NCI-H510A (cell line): Measurements from ENCODE around the gene HOXC5.
"Not testable (repeated sequence)": the region's sequence is repeated elsewhere in the genome, so short reads cannot be mapped to it uniquely, and the experiment has no call there.

ENCODE experiments used
- DNase-seq: peaks from one replicate; lab custom pipeline; 2025; lab: John Stamatoyannopoulos, UW

HOXC5 gene

DNA sequence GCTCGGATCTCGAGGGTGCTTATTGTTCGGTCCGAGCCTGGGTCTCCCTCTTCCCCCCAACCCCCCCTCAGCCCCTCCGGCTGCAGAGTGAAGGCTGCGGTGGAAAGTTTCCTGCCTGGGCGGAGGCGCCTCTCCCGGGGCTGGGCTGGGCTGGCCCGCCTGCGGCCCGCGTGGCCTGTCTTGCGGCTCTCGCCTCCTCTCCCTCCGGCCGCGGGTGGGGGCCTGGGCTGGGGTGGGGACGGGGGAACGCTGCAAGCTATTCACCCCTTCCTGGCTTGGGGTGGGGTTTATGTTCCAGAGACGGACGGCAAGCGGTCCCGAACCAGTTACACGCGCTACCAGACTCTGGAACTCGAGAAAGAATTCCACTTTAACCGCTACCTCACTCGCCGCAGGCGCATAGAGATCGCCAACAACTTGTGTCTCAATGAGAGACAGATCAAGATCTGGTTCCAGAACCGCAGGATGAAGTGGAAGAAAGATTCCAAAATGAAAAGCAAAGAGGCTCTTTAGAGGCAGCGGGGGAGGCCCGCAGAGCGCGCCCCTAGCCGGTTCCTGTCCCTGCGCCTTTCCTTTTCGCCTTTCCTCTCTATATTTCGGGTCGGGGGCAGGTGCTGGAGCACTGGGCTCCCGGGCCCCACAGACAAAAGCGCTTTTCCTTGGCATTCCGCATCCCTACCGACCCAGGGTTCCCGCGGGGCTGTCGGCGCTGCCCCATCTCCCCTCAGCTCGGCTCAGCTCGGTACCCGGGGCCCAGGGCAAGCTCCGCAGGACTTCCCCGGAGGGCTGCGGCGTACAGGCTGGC, 1.3 kb downstream of the HOXC5 start:
- no peak for DNase-seq

DNA sequence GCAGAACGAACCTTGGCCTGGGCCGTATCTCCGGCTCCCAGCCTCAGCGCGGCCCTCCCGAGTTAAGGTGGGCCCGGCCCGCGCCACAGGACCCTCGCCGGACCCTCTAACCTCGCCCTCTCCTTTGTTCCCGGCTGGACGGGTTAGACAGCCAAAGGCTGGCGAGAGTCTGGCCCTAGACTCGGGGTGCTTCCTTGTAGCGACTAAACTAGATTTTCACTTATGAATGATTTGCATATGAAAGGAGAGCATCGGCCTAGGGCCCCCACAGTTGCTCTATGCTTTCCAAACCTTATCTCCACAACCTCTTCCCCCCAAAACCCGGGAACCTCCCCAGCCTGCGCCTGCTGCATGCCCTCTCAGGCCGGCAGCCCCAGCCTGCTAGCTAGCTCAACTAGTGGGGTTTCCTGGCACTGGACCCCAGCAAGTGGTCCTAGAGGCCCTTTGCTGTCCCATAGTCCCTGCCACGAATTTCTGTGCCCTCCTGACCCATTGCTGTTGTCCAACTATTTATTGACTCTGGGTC, 2.0 kb downstream of the HOXC5 start:
- DNase-seq = no peak

DNA sequence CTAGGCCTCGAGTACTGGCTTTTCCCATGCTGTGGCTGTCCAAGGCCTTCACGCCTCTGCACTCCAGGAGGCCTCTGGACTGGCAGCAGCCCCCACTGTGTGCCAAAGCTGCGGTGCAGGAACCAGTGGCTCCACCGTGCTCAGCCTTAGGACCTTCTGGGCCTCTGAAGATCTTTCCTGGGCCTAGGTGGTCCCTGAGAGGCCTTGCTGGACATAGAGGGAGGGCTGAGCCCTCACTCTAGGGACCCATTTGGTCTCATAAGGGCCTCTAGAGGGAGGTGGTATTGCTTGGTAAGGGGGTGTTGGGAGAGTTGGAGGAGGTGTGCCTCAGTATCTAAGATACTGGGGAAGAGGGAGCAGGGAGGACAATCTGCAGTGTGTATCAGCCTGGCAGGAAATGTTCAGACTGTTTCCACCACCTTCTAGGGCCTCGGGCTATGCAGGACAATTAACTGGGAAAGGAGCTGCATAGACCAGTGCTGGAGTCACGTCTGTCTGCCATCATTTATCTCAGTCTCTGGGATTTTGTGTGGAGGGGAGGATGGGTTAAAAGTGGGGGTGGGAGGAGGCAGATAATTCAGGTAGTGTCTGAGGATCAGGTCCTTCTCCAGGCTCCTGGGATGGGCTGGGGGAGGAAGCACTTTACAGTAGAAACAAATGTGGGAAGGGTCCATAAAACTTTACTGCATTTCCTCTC, 2.9 kb downstream of the HOXC5 start:
- DNase-seq = no peak

DNA sequence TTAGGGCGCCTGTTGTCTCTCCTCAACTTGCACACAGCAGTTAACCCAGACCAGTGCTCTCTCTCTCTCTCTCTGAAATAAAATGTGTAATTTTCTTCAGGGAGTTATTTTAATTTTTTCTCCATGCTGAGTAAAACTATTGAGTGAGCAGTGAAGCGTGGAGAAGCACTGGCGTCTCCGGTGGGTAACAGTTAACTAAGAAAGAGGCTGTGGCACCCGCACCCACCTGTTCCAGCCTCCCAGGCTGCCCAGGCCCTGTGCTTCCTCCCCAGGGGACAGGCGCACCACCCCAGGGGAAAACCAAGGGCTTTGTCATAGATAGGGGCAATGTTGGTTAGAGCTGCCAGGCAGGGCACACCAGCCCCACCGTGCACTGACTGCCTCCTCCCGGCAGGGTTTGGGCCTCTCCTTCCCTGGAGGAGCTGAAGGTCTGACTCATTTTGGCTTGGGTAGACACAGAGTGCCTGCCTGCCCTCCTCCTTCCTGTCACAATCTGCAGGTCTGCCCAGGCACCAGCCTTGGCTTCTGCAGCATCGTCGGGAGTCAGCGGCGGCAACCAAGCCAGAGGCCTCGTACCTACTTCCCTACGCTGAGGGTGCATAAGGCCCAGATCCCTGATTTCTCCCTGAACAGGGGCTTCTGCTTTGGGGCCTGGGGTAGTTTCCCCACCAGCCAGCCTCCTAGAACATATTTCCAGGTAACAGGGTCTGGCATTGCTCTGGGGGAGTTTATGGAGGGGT, 3.9 kb downstream of the HOXC5 start:
- no peak for DNase-seq

DNA sequence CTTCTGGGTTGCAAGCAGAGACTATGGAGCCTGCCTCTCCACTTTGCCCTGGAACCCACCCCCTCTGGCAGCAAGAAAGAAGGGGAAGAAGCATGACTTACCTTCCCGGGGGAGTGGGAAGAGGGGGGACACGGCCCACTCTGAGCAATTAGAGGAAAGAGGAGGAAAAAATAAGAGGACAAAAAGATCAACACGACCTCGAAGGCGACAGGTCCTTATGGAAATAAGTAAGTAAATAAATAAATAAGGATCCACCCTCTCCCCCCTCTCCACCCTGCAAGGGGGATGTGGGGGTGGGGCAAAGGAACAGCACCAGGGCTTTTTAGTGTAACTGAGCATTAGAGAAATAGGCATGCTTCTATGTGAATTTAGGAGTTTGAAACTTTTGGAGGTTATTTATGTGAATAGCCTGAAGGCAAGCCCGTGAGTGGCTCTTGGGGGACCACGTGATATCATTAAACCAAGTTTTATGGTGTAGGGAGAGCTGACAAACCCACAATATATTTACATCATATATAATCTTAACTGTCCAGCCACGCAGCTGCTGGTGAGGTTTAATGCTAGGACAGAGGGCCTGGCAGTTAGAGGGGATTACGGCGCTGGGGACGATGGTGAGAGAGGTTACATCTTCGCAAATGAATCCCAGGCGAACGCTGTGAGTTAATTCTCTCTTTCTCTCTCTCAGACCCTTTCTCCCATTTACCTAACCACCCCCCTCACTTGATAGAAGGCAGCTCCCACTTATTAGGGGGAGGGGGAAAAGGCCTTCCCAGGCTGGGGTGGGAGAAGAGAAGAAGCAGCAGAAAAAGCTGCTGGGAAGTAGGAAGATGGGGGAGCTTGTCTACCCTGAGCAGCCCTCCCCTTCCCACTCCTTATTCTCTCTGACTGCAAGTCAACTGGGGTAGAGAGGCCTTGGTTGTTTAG, 4.8 kb downstream of the HOXC5 start:
- no peak for DNase-seq

DNA sequence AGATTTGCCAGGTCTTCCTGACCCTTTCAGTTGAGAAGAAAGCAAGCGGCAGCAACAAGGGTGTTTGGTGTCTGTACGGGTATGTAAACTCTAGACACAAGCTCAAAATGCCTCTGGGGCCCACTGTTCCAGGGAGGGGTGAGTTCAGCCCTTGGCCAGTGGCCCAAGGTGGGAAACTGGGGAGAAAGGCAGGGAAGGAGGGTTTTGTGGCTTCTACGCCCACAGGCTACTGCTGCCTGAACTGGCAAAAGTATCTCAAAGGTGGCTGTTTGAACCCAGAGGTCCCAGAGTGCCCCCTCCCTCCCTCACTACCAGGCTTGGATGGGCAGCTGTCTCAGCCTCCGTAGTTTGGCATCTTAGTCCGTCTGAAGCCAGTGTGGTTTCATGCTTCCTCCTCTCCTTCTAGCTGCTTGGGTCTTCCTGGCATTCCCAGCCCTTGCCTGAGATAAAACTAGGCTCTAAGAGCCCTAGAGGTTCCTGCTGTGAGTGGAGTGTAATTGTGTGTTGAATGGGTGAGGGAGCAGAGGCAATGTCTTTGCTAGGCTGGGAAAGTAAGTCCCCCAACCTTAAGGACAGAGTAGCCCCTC, 5.5 kb downstream of the HOXC5 start:
- no peak for DNase-seq

DNA sequence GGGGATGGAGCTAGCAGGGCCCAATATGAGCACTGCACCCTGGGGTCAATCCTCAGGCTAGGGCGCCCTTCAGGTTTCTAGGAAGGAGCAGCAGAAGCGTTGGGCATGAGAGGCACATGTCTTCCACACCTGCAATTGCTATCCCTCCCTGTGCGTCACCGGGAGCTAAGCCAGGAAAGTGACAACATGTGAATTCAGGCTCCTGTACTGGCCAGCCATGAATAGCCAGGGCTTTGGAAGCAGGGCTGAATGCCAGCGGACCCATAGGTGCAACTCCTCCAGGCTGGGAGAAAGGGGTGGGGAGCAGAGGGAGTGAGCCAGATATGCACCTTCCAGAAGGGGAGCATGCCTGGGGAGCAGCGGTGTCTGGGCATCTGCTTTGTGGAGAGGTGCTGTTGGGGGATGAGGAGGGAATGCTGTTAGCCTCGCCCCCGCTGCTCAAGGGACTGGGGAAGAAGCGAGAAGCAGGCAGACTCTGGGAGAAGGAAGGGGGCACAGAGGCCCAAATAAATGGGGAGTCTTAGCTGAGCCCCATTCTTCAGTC, 6.1 kb downstream of the HOXC5 start:
- DNase-seq = no peak

DNA sequence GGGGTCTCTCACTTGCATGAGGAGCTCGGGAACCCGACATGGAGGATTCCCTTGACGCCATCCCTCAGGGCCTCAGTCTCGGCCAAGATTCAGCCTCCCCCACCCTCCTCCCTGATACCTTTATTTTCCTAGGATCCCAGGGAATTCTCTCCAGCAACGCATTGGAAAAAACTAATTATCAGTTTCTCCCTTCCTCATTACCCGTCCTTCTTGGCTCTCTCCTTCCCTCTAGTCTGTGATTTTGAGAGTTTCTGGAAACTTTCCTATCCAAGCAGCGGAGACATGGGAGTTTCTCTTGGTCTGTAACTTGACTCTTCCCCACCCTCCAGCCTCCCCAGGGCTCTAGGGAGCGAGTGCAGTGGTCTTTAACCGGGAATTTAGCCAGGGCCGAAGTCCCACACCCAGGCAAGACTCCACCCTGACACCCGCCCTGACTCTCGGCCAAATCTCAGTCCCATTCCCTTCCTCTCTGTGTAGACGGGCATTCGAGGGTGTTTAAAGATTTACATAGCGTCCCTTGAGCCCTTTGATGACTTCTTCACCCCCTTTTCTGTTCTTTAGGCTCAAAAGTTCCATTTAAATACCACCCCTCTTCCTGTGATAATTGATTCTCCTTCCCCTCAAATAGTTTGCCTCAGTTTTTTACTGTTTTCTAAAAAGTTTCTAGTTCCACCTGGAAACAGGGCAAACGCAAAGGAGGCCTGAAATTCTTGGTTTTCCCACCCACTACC, 6.7 kb downstream of the HOXC5 start:
- no peak for DNase-seq

DNA sequence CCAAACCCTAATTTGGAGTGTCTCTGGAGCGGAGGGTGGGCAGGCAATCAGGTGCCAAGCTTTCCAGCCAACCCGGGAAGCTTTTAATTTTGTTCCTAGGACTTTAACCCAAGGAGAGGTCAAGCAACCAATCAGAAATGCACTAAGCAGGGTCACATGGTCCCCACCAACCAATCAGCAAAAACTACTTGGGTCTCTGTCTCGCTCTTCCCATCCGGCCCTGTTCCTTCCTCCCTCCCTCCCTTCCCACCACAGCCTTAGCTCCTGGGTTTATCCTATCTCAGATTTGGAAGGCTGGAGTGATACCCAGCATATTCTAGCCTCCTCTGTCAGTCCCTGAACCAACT, 7.3 kb downstream of the HOXC5 start:
- DNase-seq = no peak

DNA sequence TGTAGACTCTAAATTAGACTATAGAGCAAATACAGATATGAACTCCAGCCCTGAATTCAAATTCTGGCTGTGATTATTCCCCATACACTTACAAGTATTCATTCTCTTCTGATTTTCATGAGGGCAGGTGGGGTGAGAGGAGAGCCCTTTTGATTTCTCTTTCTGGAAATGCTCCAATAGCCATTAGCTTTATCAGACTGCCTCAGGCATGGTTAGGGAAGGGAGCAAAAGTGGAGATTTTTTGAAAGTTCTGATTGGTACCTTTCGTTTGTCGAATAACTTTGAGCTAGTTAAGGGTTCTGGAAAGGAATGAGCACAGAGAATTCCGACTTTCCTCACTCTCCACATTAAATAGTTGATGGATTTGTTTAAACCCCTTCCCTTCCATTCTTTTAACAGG, 7.8 kb downstream of the HOXC5 start:
- no peak for DNase-seq

DNA sequence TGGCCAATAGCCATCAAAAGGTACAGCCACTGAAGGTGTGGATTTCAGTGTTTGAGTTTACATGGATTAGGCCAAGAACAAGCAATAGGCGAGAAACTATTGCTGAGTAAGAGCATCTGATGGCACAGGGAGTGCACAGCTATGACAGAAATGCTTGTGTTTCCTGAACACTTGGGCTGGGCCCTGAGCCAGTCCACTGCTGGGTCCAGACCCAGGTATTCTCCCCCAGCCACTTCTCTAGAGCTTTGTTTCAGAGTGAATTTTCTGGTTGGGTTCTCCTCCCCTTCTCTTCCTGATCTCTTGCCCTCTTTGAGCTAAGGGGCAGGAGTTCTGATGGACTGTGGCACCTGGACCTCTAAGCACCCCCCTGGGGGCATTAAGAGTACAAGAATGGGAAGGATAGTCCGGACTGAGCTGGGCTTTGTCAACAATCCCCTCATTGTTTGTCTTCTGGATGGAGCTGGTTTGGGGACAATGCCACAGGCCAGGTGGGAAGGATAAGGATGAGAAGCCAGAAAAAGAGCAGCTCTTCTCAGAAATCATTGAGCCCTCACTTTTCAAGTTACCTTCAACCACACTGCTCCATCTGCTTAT, 8.3 kb downstream of the HOXC5 start:
- no peak for DNase-seq

DNA sequence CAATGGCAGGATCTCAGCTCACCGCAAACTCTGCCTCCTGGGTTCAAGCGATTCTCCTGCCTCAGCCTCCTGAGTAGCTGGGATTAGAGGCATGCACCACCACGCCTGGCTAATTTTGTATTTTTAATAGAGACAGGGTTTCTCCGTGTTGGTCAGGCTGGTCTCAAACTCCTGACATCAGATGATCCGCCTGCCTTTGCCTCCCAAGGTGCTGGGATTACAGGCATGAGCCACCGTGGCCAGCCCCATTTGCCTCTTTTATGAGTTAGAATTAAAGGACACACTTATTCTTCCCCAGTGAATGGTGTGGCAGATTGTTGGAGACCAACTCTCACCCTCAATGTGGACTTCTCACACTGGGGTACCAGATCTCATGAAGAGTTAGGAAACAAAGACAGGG, 9.2 kb downstream of the HOXC5 start:
- not testable (repeated sequence) for DNase-seq

DNA sequence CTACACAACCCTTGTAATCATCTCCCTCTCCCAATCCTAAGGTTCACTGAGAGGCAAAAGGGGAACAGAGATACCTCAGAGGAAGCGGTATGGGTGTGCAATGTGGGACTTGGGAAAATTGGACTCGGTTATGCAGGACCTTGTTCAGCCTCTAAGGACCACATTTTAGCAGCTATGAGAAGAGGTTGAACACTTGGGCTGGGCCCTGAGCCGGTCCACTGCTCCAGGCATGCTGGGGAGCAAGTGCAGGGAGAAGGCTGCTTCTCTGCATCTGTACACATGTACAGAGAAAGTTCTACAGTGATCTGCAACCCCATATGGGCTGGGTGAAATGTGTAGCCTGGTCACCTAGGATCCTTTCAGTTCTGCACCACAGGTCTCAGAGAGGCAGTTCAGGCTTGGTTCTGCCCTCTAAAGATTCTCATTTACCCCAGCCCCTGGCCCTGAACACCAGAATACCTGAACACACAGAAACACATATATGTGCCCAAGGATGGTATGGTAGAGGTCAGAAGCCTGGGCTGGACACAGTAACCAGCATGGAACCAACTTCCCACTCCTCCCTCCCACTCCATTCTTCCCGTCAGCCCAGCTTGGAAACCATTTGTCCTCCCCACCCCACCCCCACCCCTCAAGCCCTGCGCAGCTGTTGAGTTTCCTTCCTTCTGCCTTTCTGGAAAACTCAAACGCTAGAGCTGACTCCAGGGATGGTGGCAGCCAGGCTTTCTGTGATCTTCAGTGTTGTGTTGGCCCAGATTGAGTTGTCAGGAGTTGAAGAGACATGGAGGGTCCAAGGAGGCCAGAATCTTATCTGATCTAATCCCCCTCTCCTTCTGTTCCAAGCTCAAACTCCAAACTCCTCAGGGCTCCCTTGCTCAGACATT, 10.4 kb downstream of the HOXC5 start:
- no peak for DNase-seq

DNA sequence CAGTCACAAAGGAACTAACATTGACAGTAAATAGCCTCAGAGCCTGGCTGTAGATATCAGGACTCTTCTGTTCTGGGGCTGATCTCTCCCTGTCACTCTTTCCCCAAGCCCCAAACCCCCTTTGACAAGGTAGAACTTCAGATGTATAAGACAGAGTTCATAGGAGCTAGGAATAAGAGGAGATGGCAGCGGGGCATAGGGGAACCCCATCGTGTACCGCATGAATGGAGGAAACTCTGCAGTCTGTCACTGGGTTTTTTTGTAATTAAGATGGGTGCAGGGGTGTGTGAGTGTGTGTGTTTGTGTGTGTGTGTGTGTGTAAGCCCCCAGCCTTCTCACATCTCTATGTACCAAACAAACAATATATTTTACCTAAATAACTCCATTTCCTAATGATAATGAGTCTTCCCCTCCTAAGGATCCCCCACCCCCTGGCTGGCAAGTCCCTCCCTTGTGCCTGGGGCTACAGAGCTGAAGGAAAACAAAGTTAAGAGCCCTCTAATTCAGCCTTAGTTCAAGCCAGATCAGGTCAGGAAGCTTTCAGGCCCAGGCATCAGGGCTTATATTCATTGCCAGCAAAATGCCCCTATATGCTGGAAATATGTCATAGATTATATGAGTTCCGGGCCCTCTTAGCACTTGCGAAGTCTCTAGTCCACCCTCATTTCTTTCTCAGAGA, 11.7 kb downstream of the HOXC5 start:
- no peak for DNase-seq

DNA sequence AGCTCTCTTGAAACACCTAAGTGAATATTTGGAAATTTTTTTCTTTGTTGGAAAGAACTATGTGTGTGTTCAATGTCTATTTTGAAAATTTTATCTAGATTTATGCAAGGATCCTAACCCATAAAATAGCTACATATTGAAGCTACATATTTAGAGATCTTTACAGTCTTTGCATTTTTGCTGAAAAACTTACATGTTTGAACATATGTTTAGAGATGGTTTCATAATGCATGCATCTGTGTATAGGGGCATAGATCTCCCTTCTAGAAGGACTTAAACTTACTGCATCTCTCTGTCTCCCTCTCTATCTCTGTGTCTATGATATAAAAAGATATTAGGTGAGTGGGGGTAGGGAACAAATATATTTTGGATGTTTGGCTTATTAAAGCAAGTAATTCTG, 12.6 kb downstream of the HOXC5 start:
- DNase-seq = no peak

DNA sequence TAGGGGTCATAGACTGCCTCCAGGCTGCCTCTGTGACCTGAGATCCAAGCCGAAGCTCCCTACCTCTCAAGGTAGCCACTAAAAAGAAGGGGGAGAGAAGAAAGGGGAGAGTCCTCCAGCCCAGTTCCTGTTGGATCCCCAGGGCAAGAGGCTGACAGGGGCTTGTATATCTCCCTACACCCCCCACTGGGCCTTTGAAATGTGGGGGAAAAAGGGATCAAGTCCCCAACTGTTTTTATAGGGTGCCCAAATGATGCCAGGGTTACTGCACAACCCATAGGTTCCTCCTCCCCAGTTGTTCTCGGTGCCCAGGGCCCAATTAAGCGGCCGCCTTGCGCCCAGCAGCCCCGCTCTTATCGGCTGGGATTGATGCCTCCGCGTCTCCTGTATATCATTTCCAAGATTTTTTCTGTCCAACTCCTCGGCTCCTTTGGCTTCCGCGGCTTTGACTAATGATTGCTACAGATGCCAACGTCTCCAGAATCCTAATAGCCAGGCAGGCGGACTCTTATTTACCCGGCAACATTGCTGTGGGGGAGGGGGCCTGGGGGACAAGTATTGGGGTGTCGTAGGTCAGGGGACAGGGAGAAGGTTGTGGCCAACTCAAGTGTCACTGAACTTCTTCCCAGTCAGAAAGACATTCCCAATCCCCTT, 13.1 kb downstream of the HOXC5 start:
- no peak for DNase-seq

DNA sequence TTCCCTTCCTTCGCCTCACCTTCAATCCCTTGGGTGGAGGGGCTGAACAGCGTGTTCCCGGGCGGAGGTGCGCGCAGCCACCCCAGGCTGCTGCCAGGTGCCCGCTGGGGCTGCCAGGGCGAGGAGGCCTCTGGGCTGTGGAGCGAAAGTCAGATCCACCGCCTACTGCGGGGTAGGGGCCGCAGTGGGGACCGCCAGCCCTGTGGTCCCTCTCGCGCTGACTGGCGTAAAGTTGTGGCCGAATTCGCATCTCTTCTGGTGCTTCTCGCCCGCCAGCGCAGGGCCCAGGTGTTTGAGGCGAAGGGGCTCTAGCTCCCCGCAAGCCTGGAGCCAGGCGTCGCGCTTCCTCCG, 13.9 kb downstream of the HOXC5 start:
- DNase-seq = no peak
